NCI-H1930 (cell line): ENCODE data around the gene ARMH4.

Experiments
- DNase-seq, 2 experiments: peaks; one replicate each; lab custom pipeline; 2025; lab: John Stamatoyannopoulos, UW

Gene ARMH4

DNA sequence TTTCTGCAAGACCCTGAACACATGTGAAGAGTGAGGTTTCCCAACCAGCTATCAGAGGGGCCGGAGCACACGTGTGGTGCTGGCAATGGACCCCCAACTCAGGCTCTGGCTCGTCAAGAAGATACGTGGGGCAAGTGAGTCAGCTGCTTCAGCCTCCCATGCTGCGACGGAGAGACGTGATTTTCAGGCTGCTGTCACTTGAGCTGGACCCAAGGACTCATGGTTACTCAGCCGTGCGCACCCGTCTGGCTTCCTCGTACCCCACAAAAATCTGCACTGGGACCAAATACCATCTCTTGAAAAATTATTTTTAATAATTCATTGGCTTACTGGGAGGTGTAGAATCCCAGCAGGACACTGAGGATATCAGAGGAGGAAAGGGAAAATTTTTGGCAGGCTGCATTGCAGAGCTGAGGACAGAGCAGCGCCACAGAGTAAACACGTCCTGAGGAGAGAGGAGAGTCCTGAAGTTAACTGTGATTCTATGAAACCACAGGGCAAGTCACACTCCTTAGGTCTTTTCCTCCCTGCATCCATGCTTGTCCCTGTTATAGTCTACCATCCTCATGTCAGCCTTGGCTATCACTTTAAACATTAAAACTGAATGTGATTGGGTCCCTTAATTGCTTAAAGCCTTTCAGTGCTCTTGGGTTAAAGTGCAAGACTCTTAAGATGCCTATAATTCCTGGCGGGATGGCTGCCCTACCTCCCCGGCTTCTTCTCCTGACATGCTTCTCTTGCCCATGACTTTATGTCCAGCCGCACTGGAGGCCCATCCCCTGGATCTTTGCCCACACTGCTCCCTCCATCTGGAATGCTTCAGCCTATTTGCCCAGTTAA is 190.8 kb downstream of the ARMH4 start:
- no peak for DNase-seq

DNA sequence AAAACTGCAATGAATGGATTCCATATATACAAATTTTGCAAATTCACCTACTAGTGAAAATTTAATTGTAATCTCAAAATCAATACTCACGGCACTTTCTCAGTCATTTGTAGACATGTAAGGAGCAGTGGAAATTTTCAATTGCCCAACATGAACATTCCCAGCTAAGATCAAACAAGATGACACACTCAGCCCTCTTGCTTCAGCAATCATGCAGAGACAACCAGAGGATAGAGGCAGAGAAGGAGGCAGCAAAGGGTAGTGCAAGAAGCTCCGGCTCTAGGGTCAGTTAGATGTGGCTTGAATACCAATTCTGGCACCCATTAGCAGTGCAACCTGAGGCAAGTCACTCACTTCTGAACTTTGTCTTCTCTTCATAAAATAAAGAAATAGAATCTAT is 194.6 kb downstream of the ARMH4 start:
- DNase-seq: no peak
